ENCODE measurements around the gene ZNF41.
A peak's percentile ranks its signal among the peaks of the same experiment; 100 is the strongest.
"Not testable (repeated sequence)": the region's sequence is repeated elsewhere in the genome, so short reads cannot be mapped to it uniquely, and the experiment has no call there.

The ZNF41 gene

GRCh38 chrX:47482512-47483305 lies at the start of gene ZNF41:
Gene ZNF41, minus strand, starts transcription at chrX:47483222. Its CDS starts 15,741 bp downstream, at chrX:47467481.
- peak; percentile 98 for FAIRE-seq
- peak; percentile 68 for DNase-seq (ENCODE audit: extremely low spot score, insufficient read length, low read depth)

- no peak for DNase-seq (ENCODE audit: extremely low spot score, insufficient read length, low read depth)
- FAIRE-seq, result peak; percentile 64
Measured at GRCh38 chrX:47530049-47530448, 47.0 kb upstream of the ZNF41 start.

GRCh38 chrX:47529548-47529947 lies 46.5 kb upstream of the ZNF41 start:
- DNase-seq (ENCODE audit: extremely low spot score, insufficient read length, low read depth), result no peak
- FAIRE-seq, result no peak

- DNase-seq (ENCODE audit: extremely low spot score, insufficient read length, low read depth), result no peak
- no peak for FAIRE-seq
Measured at GRCh38 chrX:47523713-47524166, 40.7 kb upstream of the ZNF41 start.

GRCh38 chrX:47523297-47523696 lies 40.3 kb upstream of the ZNF41 start:
- peak; percentile 95 for FAIRE-seq
- DNase-seq (ENCODE audit: extremely low spot score, insufficient read length, low read depth), result peak; percentile 64

GRCh38 chrX:47518144-47518543 lies 35.1 kb upstream of the ZNF41 start:
- no peak for DNase-seq (ENCODE audit: extremely low spot score, insufficient read length, low read depth)
- FAIRE-seq, result no peak

- DNase-seq (ENCODE audit: extremely low spot score, insufficient read length, low read depth), result no peak
- FAIRE-seq, result no peak
Measured at GRCh38 chrX:47515941-47516665, 33.1 kb upstream of the ZNF41 start.

GRCh38 chrX:47514533-47515235 lies 31.7 kb upstream of the ZNF41 start:
- DNase-seq (ENCODE audit: extremely low spot score, insufficient read length, low read depth) (no peak), FAIRE-seq (no peak)

GRCh38 chrX:47513034-47513965 lies 30.3 kb upstream of the ZNF41 start:
- FAIRE-seq, result peak; percentile 57
- DNase-seq (ENCODE audit: extremely low spot score, insufficient read length, low read depth), result not testable (repeated sequence)

GRCh38 chrX:47512383-47512782 lies 29.4 kb upstream of the ZNF41 start:
- DNase-seq (ENCODE audit: extremely low spot score, insufficient read length, low read depth), result not testable (repeated sequence)
- peak; percentile 62 for FAIRE-seq

GRCh38 chrX:47507153-47507867 lies 24.3 kb upstream of the ZNF41 start:
- no peak for DNase-seq (ENCODE audit: extremely low spot score, insufficient read length, low read depth)
- FAIRE-seq, result no peak

GRCh38 chrX:47503151-47503550 lies 20.1 kb upstream of the ZNF41 start:
- FAIRE-seq (no peak), DNase-seq (ENCODE audit: extremely low spot score, insufficient read length, low read depth) (no peak)

GRCh38 chrX:47502316-47503125 lies 19.5 kb upstream of the ZNF41 start:
- no peak for FAIRE-seq
- DNase-seq (ENCODE audit: extremely low spot score, insufficient read length, low read depth), result no peak

GRCh38 chrX:47501226-47502074 lies 18.4 kb upstream of the ZNF41 start:
- DNase-seq (ENCODE audit: extremely low spot score, insufficient read length, low read depth), result no peak
- FAIRE-seq, result no peak

GRCh38 chrX:47500554-47500953 lies 17.5 kb upstream of the ZNF41 start:
- FAIRE-seq, result no peak
- DNase-seq (ENCODE audit: extremely low spot score, insufficient read length, low read depth), result no peak

- no peak for FAIRE-seq
- DNase-seq (ENCODE audit: extremely low spot score, insufficient read length, low read depth), result no peak
Measured at GRCh38 chrX:47499293-47499692, 16.3 kb upstream of the ZNF41 start.

- FAIRE-seq (no peak), DNase-seq (ENCODE audit: extremely low spot score, insufficient read length, low read depth) (no peak)
Measured at GRCh38 chrX:47498411-47498810, 15.4 kb upstream of the ZNF41 start.
